ENCODE measurements around the gene EPHA10.

EPHA10 gene

DNA sequence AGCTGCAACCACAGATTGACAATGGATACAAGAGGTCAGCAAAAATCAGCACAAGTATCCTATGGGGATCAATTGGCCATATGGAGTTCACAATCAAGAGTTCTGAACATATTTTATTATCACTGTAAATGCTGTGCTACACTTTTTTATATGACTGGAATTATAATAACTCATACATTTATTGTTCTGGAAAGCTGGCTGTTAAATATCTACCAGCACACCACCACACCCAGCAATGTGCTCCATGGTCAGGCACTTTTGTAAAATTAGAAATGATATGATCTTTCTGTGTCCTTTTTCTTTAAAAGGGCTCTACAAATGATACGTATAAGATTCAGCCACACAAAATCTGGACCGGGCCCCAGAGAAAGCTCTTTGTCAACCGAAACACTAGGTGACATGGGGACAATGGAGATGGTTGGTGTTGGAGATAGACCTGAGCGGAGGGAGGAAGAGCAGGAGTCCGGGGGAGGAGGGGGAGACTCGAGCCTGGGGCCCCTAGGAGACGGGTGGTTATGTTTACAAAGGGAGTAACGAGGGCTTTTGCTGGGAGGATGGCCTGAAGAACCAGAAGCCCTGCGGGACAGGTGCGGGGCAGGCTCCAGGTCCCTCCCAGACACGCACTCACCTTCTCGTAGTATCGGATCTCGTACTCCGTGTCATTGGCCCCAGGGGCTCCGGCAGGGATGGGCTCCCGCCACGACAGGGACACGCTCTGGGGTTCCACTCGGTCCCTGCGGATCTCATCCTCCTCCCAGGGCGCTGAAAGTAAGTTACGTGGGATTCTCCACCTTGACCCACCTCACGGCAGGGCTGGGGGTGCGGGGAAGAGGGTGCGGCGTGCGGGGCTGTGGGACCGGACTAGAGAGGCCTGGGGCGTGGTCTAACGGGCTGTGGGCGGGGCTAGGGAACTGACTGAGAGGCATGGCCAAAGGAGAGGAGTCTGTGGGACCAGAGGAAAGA lies 30.0 kb downstream of the EPHA10 start:
- Histone ChIP-seq H3K36me3 (ENCODE audit: control insufficient read depth, insufficient read depth, low read length) (no peaks in the 10 kb centered on the region), H3K4me3 (ENCODE audit: insufficient read depth, low read depth, low read length) (peak overlapping the region; percentile 37), H3K27ac (ENCODE audit: insufficient read depth, low read depth, low read length, poor library complexity, severe bottlenecking) (no peak overlapping the region), H3K4me1 (ENCODE audit: control insufficient read depth, insufficient read depth, low read length) (no peaks in the 10 kb centered on the region), H3K27me3 (ENCODE audit: control insufficient read depth, insufficient read depth, low read length, poor library complexity, severe bottlenecking) (peaks cover 41% of the 10 kb centered on the region), H3K9me3 (ENCODE audit: control insufficient read depth, low read length) (no peaks in the 10 kb centered on the region)
- WGBS, 2 experiments = 12 to 13% methylated on average over 32 of the region's 32 CpGs

DNA sequence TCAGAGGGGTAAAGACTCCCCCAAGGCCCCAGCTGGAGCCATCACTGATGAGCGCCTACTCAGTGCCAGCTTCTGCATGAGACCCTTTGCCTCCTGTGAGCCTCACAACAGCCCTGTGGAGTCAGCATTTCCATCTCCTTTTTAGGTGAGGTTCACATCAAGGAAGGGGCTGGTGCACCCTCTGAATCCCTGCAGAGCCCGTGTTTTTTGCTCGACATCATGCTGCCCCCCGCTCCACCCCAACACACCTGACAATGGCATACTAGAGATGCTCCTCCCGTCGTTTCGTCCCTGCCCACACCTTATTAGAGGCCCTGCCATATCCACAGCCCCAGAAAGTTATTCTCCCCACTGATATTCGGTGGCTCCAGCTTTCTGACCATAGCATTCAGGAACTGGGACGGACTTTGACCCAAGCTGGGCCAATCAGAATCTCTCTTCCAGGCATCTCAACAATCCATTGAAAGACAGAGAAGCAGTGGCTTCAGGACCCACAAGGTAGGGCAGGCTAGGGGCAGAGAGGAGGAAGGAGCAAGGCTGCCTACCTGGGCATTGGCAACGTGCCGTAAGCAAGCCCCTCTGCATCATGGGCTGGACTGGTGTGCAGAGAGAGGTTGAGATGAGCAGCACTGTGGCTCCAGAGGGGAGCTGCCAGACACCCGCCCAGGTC lies 32.7 kb downstream of the EPHA10 start:
- Histone ChIP-seq H3K27me3 (ENCODE audit: control insufficient read depth, insufficient read depth, low read length, poor library complexity, severe bottlenecking) (peaks cover 58% of the 10 kb centered on the region), H3K4me3 (ENCODE audit: insufficient read depth, low read depth, low read length) (no peak overlapping the region), H3K9me3 (ENCODE audit: control insufficient read depth, low read length) (no peaks in the 10 kb centered on the region), H3K27ac (ENCODE audit: insufficient read depth, low read depth, low read length, poor library complexity, severe bottlenecking) (no peak overlapping the region), H3K36me3 (ENCODE audit: control insufficient read depth, insufficient read depth, low read length) (no peaks in the 10 kb centered on the region), H3K4me1 (ENCODE audit: control insufficient read depth, insufficient read depth, low read length) (peaks cover 2% of the 10 kb centered on the region)
- 83 to 84% methylated on average over 12 of the region's 12 CpGs for WGBS, 2 experiments

DNA sequence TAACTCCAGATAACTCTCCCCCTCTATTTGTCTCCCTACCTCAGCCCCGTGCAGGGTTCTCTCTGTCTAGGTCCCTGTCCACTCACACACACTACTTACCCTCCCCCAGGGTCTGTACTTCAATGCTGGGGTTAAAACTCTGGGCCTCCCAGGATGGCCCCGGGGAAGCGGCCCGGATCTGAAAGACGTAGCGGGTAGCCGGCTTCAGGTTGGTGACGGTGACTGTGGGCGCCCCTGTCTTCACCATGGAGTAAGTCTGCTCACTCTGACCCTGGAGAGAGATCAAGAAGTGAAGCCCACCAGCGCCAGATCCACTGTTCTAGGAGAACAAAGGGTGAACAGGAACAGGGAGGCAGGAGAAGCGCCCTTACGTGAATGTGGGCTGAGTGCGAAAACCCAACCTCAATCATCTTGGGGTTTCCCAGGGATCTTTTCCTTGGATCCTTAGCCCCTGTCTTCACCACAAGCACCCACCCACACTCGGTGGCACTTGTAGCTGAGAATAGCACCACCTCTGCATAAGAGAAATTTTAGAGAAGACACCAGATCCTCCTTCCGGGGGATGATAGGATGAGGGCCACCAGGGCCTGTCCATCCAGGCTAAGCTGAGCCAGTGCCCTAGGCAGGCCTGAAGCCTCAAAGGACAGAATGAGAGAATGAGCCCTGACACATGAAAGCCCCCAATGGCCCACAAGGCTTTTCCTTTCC lies 33.5 kb downstream of the EPHA10 start:
- 91 to 94% methylated on average over 15 of the region's 15 CpGs for WGBS, 2 experiments
- Histone ChIP-seq H3K27ac (ENCODE audit: insufficient read depth, low read depth, low read length, poor library complexity, severe bottlenecking) (no peak overlapping the region), H3K9me3 (ENCODE audit: control insufficient read depth, low read length) (no peaks in the 10 kb centered on the region), H3K27me3 (ENCODE audit: control insufficient read depth, insufficient read depth, low read length, poor library complexity, severe bottlenecking) (peaks cover 52% of the 10 kb centered on the region), H3K4me1 (ENCODE audit: control insufficient read depth, insufficient read depth, low read length) (peaks cover 8% of the 10 kb centered on the region), H3K36me3 (ENCODE audit: control insufficient read depth, insufficient read depth, low read length) (no peaks in the 10 kb centered on the region), H3K4me3 (ENCODE audit: insufficient read depth, low read depth, low read length) (no peak overlapping the region)

DNA sequence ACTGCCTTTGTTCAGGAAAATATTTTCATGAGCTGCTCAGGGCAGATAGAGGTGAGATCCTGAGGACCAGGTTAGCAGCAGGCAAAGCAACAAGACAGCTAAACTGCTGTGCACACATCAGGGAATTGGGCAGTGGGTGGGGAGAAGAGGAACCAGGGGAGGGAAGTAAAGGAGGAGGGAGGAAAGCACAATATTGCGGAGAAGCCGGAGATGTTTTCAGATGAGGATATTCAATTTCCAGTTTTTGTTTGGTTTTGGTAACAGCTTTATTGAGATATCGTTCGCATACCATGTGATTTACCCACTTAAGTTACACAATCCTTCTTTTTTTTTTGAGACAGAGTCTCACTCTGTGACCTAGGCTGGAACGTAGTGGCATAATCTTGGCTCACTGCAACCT lies 34.5 kb downstream of the EPHA10 start:
- H3K27me3 ChIP-seq (ENCODE audit: control insufficient read depth, insufficient read depth, low read length, poor library complexity, severe bottlenecking) = peaks cover 45% of the 10 kb centered on the region
- no peak overlapping the region for H3K27ac ChIP-seq (ENCODE audit: insufficient read depth, low read depth, low read length, poor library complexity, severe bottlenecking)
- H3K4me3 ChIP-seq (ENCODE audit: insufficient read depth, low read depth, low read length) = no peak overlapping the region
- H3K36me3 ChIP-seq (ENCODE audit: control insufficient read depth, insufficient read depth, low read length) = no peaks in the 10 kb centered on the region
- H3K9me3 ChIP-seq (ENCODE audit: control insufficient read depth, low read length) = no peaks in the 10 kb centered on the region
- peaks cover 8% of the 10 kb centered on the region for H3K4me1 ChIP-seq (ENCODE audit: control insufficient read depth, insufficient read depth, low read length)
- 91 to 92% methylated on average over 5 of the region's 5 CpGs for WGBS, 2 experiments

DNA sequence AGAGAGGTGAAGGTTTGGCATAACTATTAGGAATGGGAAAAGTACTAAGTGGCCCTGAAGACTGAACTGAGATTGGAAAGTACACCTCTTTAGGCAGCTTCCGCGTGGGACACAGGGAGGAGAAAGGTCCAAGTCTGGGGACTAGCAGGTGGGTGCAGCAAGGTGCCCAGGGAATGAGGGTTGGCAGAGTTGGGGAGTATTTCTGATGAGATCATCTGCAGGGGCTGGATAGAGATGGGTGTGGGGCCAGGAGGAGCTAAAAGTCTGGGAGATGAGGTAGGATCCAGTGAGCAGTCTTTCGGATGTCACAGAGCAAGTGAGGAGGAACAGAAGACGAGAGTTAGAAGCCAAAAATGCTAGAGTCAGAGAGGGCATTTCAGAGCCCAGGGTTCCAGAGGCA lies 36.5 kb downstream of the EPHA10 start:
- Histone ChIP-seq H3K4me3 (ENCODE audit: insufficient read depth, low read depth, low read length) (no peak overlapping the region), H3K36me3 (ENCODE audit: control insufficient read depth, insufficient read depth, low read length) (no peaks in the 10 kb centered on the region), H3K27me3 (ENCODE audit: control insufficient read depth, insufficient read depth, low read length, poor library complexity, severe bottlenecking) (peaks cover 25% of the 10 kb centered on the region), H3K27ac (ENCODE audit: insufficient read depth, low read depth, low read length, poor library complexity, severe bottlenecking) (no peak overlapping the region), H3K9me3 (ENCODE audit: control insufficient read depth, low read length) (no peaks in the 10 kb centered on the region), H3K4me1 (ENCODE audit: control insufficient read depth, insufficient read depth, low read length) (peaks cover 15% of the 10 kb centered on the region)
- WGBS, 2 experiments = 88% methylated on average over 4 of the region's 4 CpGs

DNA sequence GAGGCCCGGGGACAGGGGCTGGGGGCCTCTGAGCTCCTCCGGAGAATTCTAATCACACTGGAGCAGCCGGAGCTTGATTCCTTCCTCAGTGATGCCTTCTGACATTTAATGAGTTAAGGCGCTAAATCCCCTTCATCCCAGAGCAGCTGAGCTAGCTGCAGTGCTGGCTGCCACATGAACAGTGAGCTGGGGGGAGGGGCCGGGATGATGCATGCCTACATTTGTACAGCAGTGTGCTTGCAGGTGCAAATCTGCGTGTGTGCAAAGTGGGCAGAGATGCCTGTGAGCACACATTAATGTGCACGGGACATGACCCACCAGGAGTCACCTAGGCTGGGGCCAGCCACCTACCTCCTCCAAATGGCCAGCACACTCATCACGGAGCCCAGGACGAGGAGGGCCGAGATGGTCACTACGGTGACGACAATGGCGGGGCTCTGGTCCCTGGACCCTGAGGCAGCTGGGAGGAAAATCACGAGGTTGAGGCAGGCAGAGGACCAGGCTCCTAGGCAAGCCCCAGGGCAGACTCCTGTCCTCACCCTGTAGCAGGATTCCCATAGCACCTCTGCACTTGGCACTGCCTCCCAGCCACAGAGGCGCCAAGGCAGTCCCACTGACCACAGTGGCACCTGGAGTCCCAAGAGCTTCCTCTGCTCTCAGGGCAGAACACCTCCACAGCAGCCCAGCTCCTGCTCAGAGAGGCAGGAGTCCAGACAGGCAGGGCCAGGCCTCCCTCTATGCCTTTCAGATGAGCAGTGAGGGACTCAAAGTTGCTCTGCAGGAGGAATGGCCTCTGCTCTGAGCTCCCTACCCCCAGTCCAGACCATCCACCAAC lies 38.0 kb downstream of the EPHA10 start:
- H3K36me3 ChIP-seq (ENCODE audit: control insufficient read depth, insufficient read depth, low read length) = no peaks in the 10 kb centered on the region
- no peaks in the 10 kb centered on the region for H3K9me3 ChIP-seq (ENCODE audit: control insufficient read depth, low read length)
- no peak overlapping the region for H3K4me3 ChIP-seq (ENCODE audit: insufficient read depth, low read depth, low read length)
- H3K27me3 ChIP-seq (ENCODE audit: control insufficient read depth, insufficient read depth, low read length, poor library complexity, severe bottlenecking) = peaks cover 23% of the 10 kb centered on the region
- H3K4me1 ChIP-seq (ENCODE audit: control insufficient read depth, insufficient read depth, low read length) = peaks cover 23% of the 10 kb centered on the region
- WGBS, 2 experiments = 86% methylated on average over 15 of the region's 15 CpGs
- no peak overlapping the region for H3K27ac ChIP-seq (ENCODE audit: insufficient read depth, low read depth, low read length, poor library complexity, severe bottlenecking)

DNA sequence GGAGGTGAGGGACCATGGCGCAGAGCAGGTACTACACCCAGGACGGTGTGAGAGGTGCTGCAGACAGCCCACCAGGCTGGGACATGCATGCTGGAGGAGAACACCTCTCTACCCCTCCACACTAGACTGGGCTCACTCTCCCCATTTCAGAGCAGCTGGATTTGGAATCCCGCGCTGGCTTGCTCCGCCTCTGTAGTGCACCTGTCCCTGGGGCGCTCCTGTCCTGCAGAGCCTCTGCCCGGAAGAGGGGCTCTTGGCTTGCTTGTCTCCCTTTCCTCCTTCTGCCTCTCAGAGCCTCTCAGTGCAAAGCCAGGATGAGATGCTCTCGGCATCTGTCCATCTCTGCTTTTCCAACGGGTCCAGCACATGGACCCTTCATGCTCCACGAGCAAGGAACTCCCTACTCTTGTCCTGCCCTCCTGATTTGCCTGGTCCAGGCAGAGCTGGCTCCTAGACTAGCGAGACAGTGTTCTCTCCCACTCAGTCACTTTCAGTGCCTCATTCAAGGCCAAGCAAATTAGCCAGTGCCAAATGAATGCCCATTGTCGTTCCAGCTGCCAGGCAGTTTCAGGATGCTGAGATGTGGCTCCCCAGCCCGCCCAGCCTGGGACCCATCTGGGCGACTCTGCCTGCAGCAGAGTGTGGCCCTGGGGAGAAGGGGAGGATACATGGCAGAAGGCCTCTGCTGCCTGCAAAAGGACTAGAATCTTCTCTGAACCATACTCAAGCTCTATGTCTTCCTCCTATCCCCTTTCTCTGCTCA lies 38.9 kb downstream of the EPHA10 start:
- H3K36me3 ChIP-seq (ENCODE audit: control insufficient read depth, insufficient read depth, low read length) = no peaks in the 10 kb centered on the region
- no peaks in the 10 kb centered on the region for H3K9me3 ChIP-seq (ENCODE audit: control insufficient read depth, low read length)
- H3K27ac ChIP-seq (ENCODE audit: insufficient read depth, low read depth, low read length, poor library complexity, severe bottlenecking) = no peak overlapping the region
- H3K4me1 ChIP-seq (ENCODE audit: control insufficient read depth, insufficient read depth, low read length) = peaks cover 23% of the 10 kb centered on the region
- WGBS, 2 experiments = 88 to 89% methylated on average over 14 of the region's 14 CpGs
- peaks cover 23% of the 10 kb centered on the region for H3K27me3 ChIP-seq (ENCODE audit: control insufficient read depth, insufficient read depth, low read length, poor library complexity, severe bottlenecking)
- no peak overlapping the region for H3K4me3 ChIP-seq (ENCODE audit: insufficient read depth, low read depth, low read length)

DNA sequence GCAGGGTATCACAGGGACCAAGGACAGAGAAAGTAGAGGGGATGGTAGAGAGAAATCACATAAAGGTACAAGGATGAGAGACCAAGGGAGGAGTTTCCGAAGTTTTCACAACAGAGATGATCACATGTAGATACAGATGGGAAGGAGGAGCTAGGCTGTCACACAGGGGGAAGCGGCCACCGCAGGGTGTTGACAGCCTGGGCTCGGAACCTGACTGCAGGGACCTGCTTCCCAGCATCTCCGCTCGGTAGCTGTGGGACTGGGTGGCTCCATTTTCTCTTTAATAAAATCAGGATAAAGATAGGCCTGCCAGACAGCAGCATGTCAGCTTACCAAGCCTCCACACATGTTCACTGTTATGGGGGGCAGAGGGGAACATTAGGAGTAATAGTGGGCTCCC lies 40.3 kb downstream of the EPHA10 start:
- no peak overlapping the region for H3K27ac ChIP-seq (ENCODE audit: insufficient read depth, low read depth, low read length, poor library complexity, severe bottlenecking)
- H3K27me3 ChIP-seq (ENCODE audit: control insufficient read depth, insufficient read depth, low read length, poor library complexity, severe bottlenecking) = peaks cover 19% of the 10 kb centered on the region
- WGBS, 2 experiments = 87% methylated on average over 6 of the region's 6 CpGs

DNA sequence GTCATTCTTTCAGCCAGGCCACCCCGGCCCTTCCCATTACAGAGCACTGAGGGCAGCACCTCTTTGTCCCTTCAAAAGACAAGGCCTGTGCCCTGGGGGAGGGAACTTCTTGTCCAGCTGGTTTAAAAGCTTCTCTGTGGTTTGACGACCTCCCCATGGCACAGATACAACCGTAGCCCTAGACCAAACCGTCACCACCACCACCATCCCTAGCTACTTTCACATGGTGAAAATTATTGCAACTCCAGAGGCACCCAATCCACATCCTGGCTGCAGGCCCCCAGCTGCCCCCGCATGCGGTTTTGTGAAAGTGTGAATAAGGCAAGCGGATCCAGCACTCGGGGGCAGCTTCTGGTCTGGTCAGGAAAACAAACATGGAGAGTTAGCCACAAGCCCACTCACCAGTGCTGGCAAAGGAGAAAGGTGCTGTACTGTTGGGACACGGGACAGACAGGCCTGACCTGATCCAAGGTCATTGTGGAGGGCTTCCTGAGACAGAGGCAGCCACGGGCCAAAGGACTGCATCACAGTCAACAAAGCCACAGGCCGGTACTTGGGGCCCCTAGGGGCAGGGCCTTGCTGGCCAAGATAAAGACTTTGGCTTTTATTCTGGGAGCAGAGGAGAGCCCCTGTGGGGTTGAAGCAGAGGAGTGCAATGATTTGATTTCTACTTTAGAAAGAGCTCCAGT lies 41.4 kb downstream of the EPHA10 start:
- no peaks in the 10 kb centered on the region for H3K9me3 ChIP-seq (ENCODE audit: control insufficient read depth, low read length)
- H3K27ac ChIP-seq (ENCODE audit: insufficient read depth, low read depth, low read length, poor library complexity, severe bottlenecking) = no peak overlapping the region
- peaks cover 8% of the 10 kb centered on the region for H3K27me3 ChIP-seq (ENCODE audit: control insufficient read depth, insufficient read depth, low read length, poor library complexity, severe bottlenecking)
- no peak overlapping the region for H3K4me3 ChIP-seq (ENCODE audit: insufficient read depth, low read depth, low read length)
- H3K36me3 ChIP-seq (ENCODE audit: control insufficient read depth, insufficient read depth, low read length) = no peaks in the 10 kb centered on the region
- 73% methylated on average over 11 of the region's 11 CpGs for WGBS, 2 experiments
- H3K4me1 ChIP-seq (ENCODE audit: control insufficient read depth, insufficient read depth, low read length) = peaks cover 23% of the 10 kb centered on the region

More for the DNA sequence above, 40.3 kb downstream of the EPHA10 start:
- Histone ChIP-seq H3K4me1 (ENCODE audit: control insufficient read depth, insufficient read depth, low read length) (peaks cover 23% of the 10 kb centered on the region), H3K9me3 (ENCODE audit: control insufficient read depth, low read length) (no peaks in the 10 kb centered on the region), H3K4me3 (ENCODE audit: insufficient read depth, low read depth, low read length) (no peak overlapping the region), H3K36me3 (ENCODE audit: control insufficient read depth, insufficient read depth, low read length) (no peaks in the 10 kb centered on the region)

Data from ectodermal cell (in vitro differentiated cells).